Measurements from ENCODE around the gene COL5A2.
A peak's percentile ranks its signal among the peaks of the same experiment; 100 is the strongest.

The COL5A2 gene

GRCh38 chr2:189146553-189146952, 33.0 kb downstream of the COL5A2 start:
- Mint-ChIP-seq H3K27ac (no peak overlapping the region), H3K9me3 (no peaks in the 10 kb centered on the region), H3K27me3 (no peaks in the 10 kb centered on the region), H3K4me1 (ENCODE audit: low read depth) (no peaks in the 10 kb centered on the region), H3K4me3 (no peak overlapping the region), H3K36me3 (ENCODE audit: low read depth) (no peaks in the 10 kb centered on the region)
- no peak for DNase-seq

GRCh38 chr2:189144700-189145211, 34.8 kb downstream of the COL5A2 start:
- Mint-ChIP-seq H3K9me3 (no peaks in the 10 kb centered on the region), H3K36me3 (ENCODE audit: low read depth) (no peaks in the 10 kb centered on the region), H3K27ac (no peak overlapping the region), H3K4me3 (no peak overlapping the region), H3K27me3 (no peaks in the 10 kb centered on the region), H3K4me1 (ENCODE audit: low read depth) (no peaks in the 10 kb centered on the region)
- no peak for DNase-seq

- Mint-ChIP-seq H3K4me3 (no peak overlapping the region), H3K9me3 (no peaks in the 10 kb centered on the region)
Observed at GRCh38 chr2:189143925-189144324, 35.6 kb downstream of the COL5A2 start.

GRCh38 chr2:189142893-189143759, 36.4 kb downstream of the COL5A2 start:
- Mint-ChIP-seq H3K36me3 (ENCODE audit: low read depth) (no peaks in the 10 kb centered on the region), H3K4me1 (ENCODE audit: low read depth) (no peaks in the 10 kb centered on the region), H3K27ac (no peak overlapping the region), H3K27me3 (no peaks in the 10 kb centered on the region), H3K9me3 (no peaks in the 10 kb centered on the region), H3K4me3 (no peak overlapping the region)
- peak; percentile 38 for DNase-seq

More at GRCh38 chr2:189143925-189144324, 35.6 kb downstream of the COL5A2 start:
- Mint-ChIP-seq H3K27ac (no peak overlapping the region), H3K4me1 (ENCODE audit: low read depth) (no peaks in the 10 kb centered on the region), H3K36me3 (ENCODE audit: low read depth) (no peaks in the 10 kb centered on the region), H3K27me3 (no peaks in the 10 kb centered on the region)
- no peak for DNase-seq

GRCh38 chr2:189138800-189139199, 40.8 kb downstream of the COL5A2 start:
- Mint-ChIP-seq H3K9me3 (no peaks in the 10 kb centered on the region), H3K27ac (no peak overlapping the region), H3K4me1 (ENCODE audit: low read depth) (no peaks in the 10 kb centered on the region), H3K27me3 (no peaks in the 10 kb centered on the region), H3K4me3 (no peak overlapping the region), H3K36me3 (ENCODE audit: low read depth) (no peaks in the 10 kb centered on the region)
- no peak for DNase-seq

GRCh38 chr2:189137519-189137918, 42.0 kb downstream of the COL5A2 start:
- H3K27ac Mint-ChIP-seq = no peak overlapping the region
- no peaks in the 10 kb centered on the region for H3K36me3 Mint-ChIP-seq (ENCODE audit: low read depth)
- DNase-seq = no peak
- H3K27me3 Mint-ChIP-seq = no peaks in the 10 kb centered on the region
- no peak overlapping the region for H3K4me3 Mint-ChIP-seq
- no peaks in the 10 kb centered on the region for H3K9me3 Mint-ChIP-seq
- H3K4me1 Mint-ChIP-seq (ENCODE audit: low read depth) = no peaks in the 10 kb centered on the region

- no peaks in the 10 kb centered on the region for H3K36me3 Mint-ChIP-seq (ENCODE audit: low read depth)
- H3K27me3 Mint-ChIP-seq = no peaks in the 10 kb centered on the region
- H3K4me3 Mint-ChIP-seq = no peak overlapping the region
- DNase-seq = no peak
- no peaks in the 10 kb centered on the region for H3K9me3 Mint-ChIP-seq
- no peaks in the 10 kb centered on the region for H3K4me1 Mint-ChIP-seq (ENCODE audit: low read depth)
- H3K27ac Mint-ChIP-seq = no peak overlapping the region
Observed at GRCh38 chr2:189134485-189134884, 45.1 kb downstream of the COL5A2 start.

- Mint-ChIP-seq H3K27ac (no peak overlapping the region), H3K27me3 (no peaks in the 10 kb centered on the region), H3K4me1 (ENCODE audit: low read depth) (no peaks in the 10 kb centered on the region), H3K9me3 (no peaks in the 10 kb centered on the region), H3K36me3 (ENCODE audit: low read depth) (no peaks in the 10 kb centered on the region), H3K4me3 (no peak overlapping the region)
- DNase-seq = no peak
Observed at GRCh38 chr2:189131991-189132390, 47.6 kb downstream of the COL5A2 start.

- no peaks in the 10 kb centered on the region for H3K9me3 Mint-ChIP-seq
- H3K4me3 Mint-ChIP-seq = no peak overlapping the region
- no peaks in the 10 kb centered on the region for H3K36me3 Mint-ChIP-seq (ENCODE audit: low read depth)
- H3K27ac Mint-ChIP-seq = no peak overlapping the region
- H3K27me3 Mint-ChIP-seq = no peaks in the 10 kb centered on the region
- no peak for DNase-seq
- no peaks in the 10 kb centered on the region for H3K4me1 Mint-ChIP-seq (ENCODE audit: low read depth)
Observed at GRCh38 chr2:189129971-189130370, 49.6 kb downstream of the COL5A2 start.

GRCh38 chr2:189128970-189129369, 50.6 kb downstream of the COL5A2 start:
- no peak overlapping the region for H3K27ac Mint-ChIP-seq
- H3K36me3 Mint-ChIP-seq (ENCODE audit: low read depth) = no peaks in the 10 kb centered on the region
- H3K27me3 Mint-ChIP-seq = no peaks in the 10 kb centered on the region
- no peak for DNase-seq
- H3K4me3 Mint-ChIP-seq = no peak overlapping the region
- H3K9me3 Mint-ChIP-seq = no peaks in the 10 kb centered on the region
- H3K4me1 Mint-ChIP-seq (ENCODE audit: low read depth) = no peaks in the 10 kb centered on the region

- Mint-ChIP-seq H3K27ac (no peak overlapping the region), H3K4me3 (no peak overlapping the region), H3K4me1 (ENCODE audit: low read depth) (no peaks in the 10 kb centered on the region), H3K36me3 (ENCODE audit: low read depth) (no peaks in the 10 kb centered on the region), H3K9me3 (no peaks in the 10 kb centered on the region), H3K27me3 (no peaks in the 10 kb centered on the region)
- no peak for DNase-seq
Observed at GRCh38 chr2:189127756-189128155, 51.8 kb downstream of the COL5A2 start.

- H3K9me3 Mint-ChIP-seq = no peaks in the 10 kb centered on the region
- H3K27me3 Mint-ChIP-seq = no peaks in the 10 kb centered on the region
- H3K4me1 Mint-ChIP-seq (ENCODE audit: low read depth) = no peaks in the 10 kb centered on the region
- H3K27ac Mint-ChIP-seq = no peak overlapping the region
- no peaks in the 10 kb centered on the region for H3K36me3 Mint-ChIP-seq (ENCODE audit: low read depth)
- DNase-seq = no peak
- H3K4me3 Mint-ChIP-seq = no peak overlapping the region
Observed at GRCh38 chr2:189125195-189125594, 54.4 kb downstream of the COL5A2 start.

GRCh38 chr2:189124175-189124574, 55.4 kb downstream of the COL5A2 start:
- no peaks in the 10 kb centered on the region for H3K9me3 Mint-ChIP-seq
- H3K4me3 Mint-ChIP-seq = no peak overlapping the region
- H3K4me1 Mint-ChIP-seq (ENCODE audit: low read depth) = no peaks in the 10 kb centered on the region
- DNase-seq = no peak
- no peaks in the 10 kb centered on the region for H3K36me3 Mint-ChIP-seq (ENCODE audit: low read depth)
- H3K27ac Mint-ChIP-seq = no peak overlapping the region
- H3K27me3 Mint-ChIP-seq = no peaks in the 10 kb centered on the region

GRCh38 chr2:189118386-189118785, 61.2 kb downstream of the COL5A2 start:
- Mint-ChIP-seq H3K4me1 (ENCODE audit: low read depth) (peaks cover 19% of the 10 kb centered on the region), H3K9me3 (no peaks in the 10 kb centered on the region), H3K27me3 (no peaks in the 10 kb centered on the region), H3K4me3 (no peak overlapping the region), H3K27ac (no peak overlapping the region), H3K36me3 (ENCODE audit: low read depth) (no peaks in the 10 kb centered on the region)
- DNase-seq = no peak

GRCh38 chr2:189116979-189117378, 62.6 kb downstream of the COL5A2 start:
- Mint-ChIP-seq H3K36me3 (ENCODE audit: low read depth) (no peaks in the 10 kb centered on the region), H3K27me3 (no peaks in the 10 kb centered on the region), H3K9me3 (no peaks in the 10 kb centered on the region), H3K4me1 (ENCODE audit: low read depth) (peaks cover 19% of the 10 kb centered on the region), H3K4me3 (no peak overlapping the region), H3K27ac (peak overlapping the region; percentile 63)
- DNase-seq = no peak

Data from activated T-cell treated with anti-CD3 and anti-CD28 coated beads, Interleukin-2, amount 50 U/mL, for 24 hours (primary cell).